ENCODE data around the gene SETBP1.
A peak's percentile ranks its signal among the peaks of the same experiment; 100 is the strongest.

SETBP1 gene

DNA sequence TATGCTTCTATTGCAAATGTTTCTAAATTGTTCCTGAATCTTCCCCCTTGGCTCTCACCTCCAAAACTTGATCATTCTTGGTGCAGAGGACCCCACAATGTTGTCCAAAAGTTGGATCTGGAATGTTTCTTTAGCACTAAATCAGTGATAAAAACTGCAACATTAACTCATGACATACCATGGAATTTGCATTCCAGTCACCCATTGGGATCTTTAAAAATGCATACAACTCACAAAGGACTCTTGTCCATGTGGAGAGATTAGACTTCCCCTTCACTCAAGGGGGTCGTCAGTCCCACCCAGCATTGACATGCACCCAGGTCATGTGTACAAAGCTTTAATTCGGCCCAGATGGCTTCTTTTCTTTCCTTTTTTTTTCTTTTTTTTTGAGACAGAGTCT, 169.3 kb downstream of the SETBP1 start:
- no peak overlapping the region for H3K4me3 ChIP-seq
- peaks cover 0 to 6% (median 0%) of the 10 kb centered on the region in 11 experiments; a peak in 1 of 22 replicates for H3K27me3 ChIP-seq
- no peaks in the 10 kb centered on the region for H3K36me3 ChIP-seq
- peaks cover 0 to 9% (median 0%) of the 10 kb centered on the region in 11 experiments; a peak in 1 of 22 replicates for H4K20me1 ChIP-seq
- no peak for TF ChIP-seq Cebpa-rat (IDR thresholded peaks at IDR 0.05)
- H3K4me1 ChIP-seq: peaks cover 0 to 69% (median 48%) of the 10 kb centered on the region in 10 experiments; a peak in 17 of 20 replicates
- peaks cover 0 to 6% (median 0%) of the 10 kb centered on the region in 11 experiments; a peak in 3 of 22 replicates for H3K9me3 ChIP-seq (replicated peaks in 1 of 11)
- H3K4me2 ChIP-seq: peak overlapping the region in 5 of 11 experiments; percentile 65 to 77 (median 76); a peak in 8 of 22 replicates
- H3K9ac ChIP-seq: no peak overlapping the region
- H3K27ac ChIP-seq: no peak overlapping the region

DNA sequence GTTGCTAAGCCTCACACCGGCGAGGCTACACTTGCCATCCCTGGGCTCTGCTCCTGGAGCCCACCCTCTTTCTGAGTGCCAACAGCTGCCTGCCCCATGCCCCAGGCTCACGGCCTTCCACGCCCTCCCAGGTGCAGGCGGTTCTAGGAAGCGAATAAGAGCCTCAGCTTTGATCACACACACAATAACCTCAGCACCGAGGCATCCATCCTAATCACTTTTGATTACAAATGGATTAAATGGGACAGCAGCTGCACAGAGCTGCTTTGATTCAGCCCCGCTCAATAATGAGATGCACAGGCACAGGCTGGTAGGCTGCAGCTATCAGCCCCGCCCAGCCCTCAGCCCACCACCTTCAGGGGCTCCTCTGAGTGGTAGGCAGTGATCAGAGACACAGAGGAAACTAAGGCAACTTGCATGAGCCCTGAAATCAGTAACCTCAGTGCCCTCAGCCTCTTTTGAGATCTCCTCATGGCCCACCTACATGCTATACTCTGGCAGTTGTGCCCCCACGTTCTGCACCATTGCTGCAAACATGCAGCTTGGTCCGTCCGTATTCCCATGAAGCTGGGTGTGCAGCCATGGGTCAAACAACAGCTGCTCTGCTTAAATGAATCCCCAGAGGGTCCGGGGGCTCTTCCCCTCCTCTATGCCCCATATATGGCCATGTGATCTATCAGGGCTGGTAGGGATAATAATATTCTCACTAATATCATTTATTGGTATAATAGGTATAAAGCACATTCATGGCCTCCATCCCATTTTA, 171.4 kb downstream of the SETBP1 start:
- Histone ChIP-seq H3K27me3 (peaks cover 0 to 6% (median 0%) of the 10 kb centered on the region in 11 experiments; a peak in 1 of 22 replicates), H3K4me2 (peak overlapping the region in 9 of 11 experiments; percentile 32 to 77 (median 73); a peak in 18 of 22 replicates), H3K9me3 (replicated peaks in 1 of 11) (no peaks in the 10 kb centered on the region; a peak in 1 of 22 replicates), H3K36me3 (no peaks in the 10 kb centered on the region), H3K27ac (no peak overlapping the region), H3K4me3 (no peak overlapping the region; a peak in 1 of 20 replicates), H3K9ac (no peak overlapping the region), H4K20me1 (peaks cover 0 to 9% (median 0%) of the 10 kb centered on the region in 11 experiments; a peak in 1 of 22 replicates), H3K4me1 (peaks cover 8 to 61% (median 46%) of the 10 kb centered on the region in 10 experiments; a peak in 19 of 20 replicates)
- no peak for TF ChIP-seq Cebpa-rat (IDR thresholded peaks at IDR 0.05)

DNA sequence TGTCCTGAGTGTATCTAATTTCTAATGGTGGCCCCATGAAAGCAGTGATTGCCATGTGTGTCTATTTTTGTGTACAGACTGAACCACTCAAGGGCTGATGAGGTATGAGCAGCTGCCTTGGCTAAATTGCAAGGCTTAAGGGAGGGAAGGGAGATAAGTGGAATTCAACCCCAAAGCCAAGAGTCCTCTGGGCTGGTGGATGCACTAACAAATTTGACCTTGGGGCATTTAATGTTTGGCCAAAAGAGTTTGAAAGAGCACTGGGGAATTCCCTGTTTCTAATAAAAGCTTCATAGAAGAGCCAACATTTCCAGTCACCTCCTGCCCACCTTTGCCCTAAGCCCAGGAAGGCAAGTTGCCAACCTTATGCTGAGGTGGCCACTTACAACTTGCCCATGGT, 172.1 kb downstream of the SETBP1 start:
- peak overlapping the region in 7 of 11 experiments; percentile 54 to 77 (median 76); a peak in 12 of 22 replicates for H3K4me2 ChIP-seq
- H4K20me1 ChIP-seq: peaks cover 0 to 9% (median 0%) of the 10 kb centered on the region in 11 experiments; a peak in 1 of 22 replicates
- peaks cover 0 to 6% (median 0%) of the 10 kb centered on the region in 11 experiments; a peak in 1 of 22 replicates for H3K27me3 ChIP-seq
- H3K4me1 ChIP-seq: peaks cover 8 to 56% (median 46%) of the 10 kb centered on the region in 10 experiments; a peak in 19 of 20 replicates
- TF ChIP-seq Cebpa-rat (IDR thresholded peaks at IDR 0.05): no peak
- H3K36me3 ChIP-seq: no peaks in the 10 kb centered on the region
- no peak overlapping the region for H3K9ac ChIP-seq
- no peak overlapping the region for H3K4me3 ChIP-seq
- no peak overlapping the region for H3K27ac ChIP-seq
- H3K9me3 ChIP-seq (replicated peaks in 1 of 11): no peaks in the 10 kb centered on the region; a peak in 1 of 22 replicates

DNA sequence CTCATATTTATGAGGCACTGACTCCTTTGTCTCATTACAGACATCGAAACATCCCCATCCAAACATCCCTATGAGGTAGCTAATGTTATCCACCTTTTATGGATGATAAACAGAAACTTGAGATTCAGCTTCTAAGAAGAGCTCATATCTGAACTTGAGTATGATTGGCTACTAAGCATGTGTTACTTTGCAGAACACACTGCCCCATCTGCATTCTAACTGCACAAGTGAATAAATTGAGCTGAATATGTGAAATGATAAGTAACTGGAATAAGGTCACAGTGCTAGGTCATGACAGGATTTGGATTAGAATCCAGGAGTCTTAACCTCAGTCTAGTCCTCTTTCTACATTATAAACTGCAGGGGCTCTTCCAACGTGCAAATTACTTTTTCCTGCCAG, 172.7 kb downstream of the SETBP1 start:
- H3K9ac ChIP-seq: no peak overlapping the region
- H3K27me3 ChIP-seq: peaks cover 0 to 6% (median 0%) of the 10 kb centered on the region in 11 experiments; a peak in 1 of 22 replicates
- no peaks in the 10 kb centered on the region for H3K36me3 ChIP-seq
- no peak overlapping the region for H3K4me2 ChIP-seq
- H3K4me3 ChIP-seq: no peak overlapping the region
- no peak for TF ChIP-seq Cebpa-rat (IDR thresholded peaks at IDR 0.05)
- no peak overlapping the region for H3K27ac ChIP-seq
- peaks cover 0 to 9% (median 0%) of the 10 kb centered on the region in 11 experiments; a peak in 1 of 22 replicates for H4K20me1 ChIP-seq
- peaks cover 8 to 50% (median 42%) of the 10 kb centered on the region in 10 experiments; a peak in 19 of 20 replicates for H3K4me1 ChIP-seq
- H3K9me3 ChIP-seq (replicated peaks in 1 of 11): no peaks in the 10 kb centered on the region; a peak in 1 of 22 replicates

DNA sequence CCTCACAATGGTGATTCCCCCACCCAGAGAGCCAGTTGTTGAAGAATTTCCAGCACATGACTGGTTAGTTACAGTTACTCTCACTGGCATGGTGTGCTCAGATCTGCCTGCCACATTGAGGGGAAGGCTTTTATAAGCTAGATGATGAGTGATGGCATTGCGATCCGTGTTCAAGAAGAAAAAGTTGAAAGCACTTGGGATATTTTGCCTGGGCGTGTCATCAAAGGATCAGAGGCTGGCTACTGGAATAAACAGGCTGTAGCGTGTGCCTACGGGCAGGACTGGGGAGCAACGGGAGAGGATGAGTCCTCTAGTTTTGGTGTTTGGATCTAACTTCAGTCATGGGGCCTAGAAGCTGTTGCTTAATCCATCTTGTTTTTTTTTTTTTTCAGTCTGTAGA, 175.0 kb downstream of the SETBP1 start:
- Histone ChIP-seq H3K27me3 (peaks cover 0 to 6% (median 0%) of the 10 kb centered on the region in 11 experiments; a peak in 1 of 22 replicates), H3K4me3 (no peak overlapping the region), H3K9me3 (replicated peaks in 1 of 11) (no peaks in the 10 kb centered on the region; a peak in 1 of 22 replicates), H3K4me1 (peaks cover 8 to 29% (median 24%) of the 10 kb centered on the region in 10 experiments; a peak in 19 of 20 replicates), H3K27ac (no peak overlapping the region), H4K20me1 (0 out of 22 replicates have a peak, but pooled peaks cover 0 to 9% (median 0%) of the 10 kb centered on the region in 11 experiments), H3K4me2 (peak overlapping the region in 2 of 11 experiments; percentile 18 to 26; a peak in 1 of 22 replicates), H3K9ac (no peak overlapping the region), H3K36me3 (no peaks in the 10 kb centered on the region)
- TF ChIP-seq Cebpa-rat (IDR thresholded peaks at IDR 0.05): no peak

DNA sequence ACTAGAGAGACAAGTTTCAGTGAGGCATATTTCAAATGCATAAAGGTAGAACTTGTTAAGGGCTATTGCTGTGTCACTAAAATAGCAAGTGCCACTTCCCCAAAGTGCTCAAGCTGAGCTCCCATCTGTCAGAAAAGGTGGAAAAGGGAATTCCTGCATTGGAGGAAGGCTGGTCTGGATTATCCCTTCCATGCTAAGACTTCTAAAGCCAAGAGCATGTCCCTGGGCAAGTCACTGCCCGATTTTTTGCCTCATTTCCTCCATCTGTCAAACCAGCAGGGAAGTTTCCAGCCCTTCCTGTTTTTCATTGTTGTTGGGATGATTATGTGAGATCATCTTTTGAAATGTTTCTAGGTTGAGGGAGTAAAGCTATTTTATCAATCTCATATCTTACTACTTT, 175.5 kb downstream of the SETBP1 start:
- H4K20me1 ChIP-seq: 0 out of 22 replicates have a peak, but pooled peaks cover 0 to 9% (median 0%) of the 10 kb centered on the region in 11 experiments
- H3K4me3 ChIP-seq: no peak overlapping the region
- H3K9me3 ChIP-seq (replicated peaks in 1 of 11): no peaks in the 10 kb centered on the region; a peak in 1 of 22 replicates
- no peaks in the 10 kb centered on the region for H3K36me3 ChIP-seq
- H3K4me2 ChIP-seq: 0 out of 22 replicates have a peak overlapping the region, but pooled peaks of 1 of the 11 experiments have one; percentile 26
- H3K27ac ChIP-seq: no peak overlapping the region
- H3K4me1 ChIP-seq: peaks cover 8 to 24% (median 20%) of the 10 kb centered on the region in 10 experiments; a peak in 19 of 20 replicates
- peaks cover 0 to 6% (median 0%) of the 10 kb centered on the region in 11 experiments; a peak in 1 of 22 replicates for H3K27me3 ChIP-seq
- H3K9ac ChIP-seq: no peak overlapping the region
- no peak for TF ChIP-seq Cebpa-rat (IDR thresholded peaks at IDR 0.05)

DNA sequence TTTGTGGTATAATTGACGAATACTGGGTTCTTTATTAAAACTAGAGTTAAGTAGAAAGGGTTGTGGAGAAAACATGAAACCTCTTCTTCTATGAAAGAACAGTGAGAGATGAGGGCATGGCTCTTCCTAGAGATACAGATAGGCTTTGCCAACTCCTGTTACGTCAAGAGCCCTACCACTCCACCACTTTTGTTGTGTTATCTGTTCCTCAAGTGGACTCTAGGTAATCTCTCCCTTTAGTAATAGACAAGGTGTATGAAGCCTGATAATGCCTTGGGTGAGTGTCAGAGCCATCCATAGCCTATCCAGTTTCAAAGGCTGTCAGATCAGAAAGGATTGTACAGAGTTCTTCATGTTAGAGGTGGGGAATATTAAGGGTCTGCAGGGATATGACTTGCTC, 176.4 kb downstream of the SETBP1 start:
- Histone ChIP-seq H3K4me1 (peaks cover 7 to 15% (median 10%) of the 10 kb centered on the region in 10 experiments; a peak in 19 of 20 replicates), H3K9me3 (replicated peaks in 1 of 11) (no peaks in the 10 kb centered on the region; a peak in 1 of 22 replicates), H3K27ac (no peak overlapping the region), H3K9ac (no peak overlapping the region), H3K4me3 (no peak overlapping the region), H3K4me2 (no peak overlapping the region), H3K36me3 (no peaks in the 10 kb centered on the region), H3K27me3 (no peaks in the 10 kb centered on the region; a peak in 1 of 22 replicates), H4K20me1 (0 out of 22 replicates have a peak, but pooled peaks cover 0 to under 1% (median 0%) of the 10 kb centered on the region in 11 experiments)
- no peak for TF ChIP-seq Cebpa-rat (IDR thresholded peaks at IDR 0.05)

DNA sequence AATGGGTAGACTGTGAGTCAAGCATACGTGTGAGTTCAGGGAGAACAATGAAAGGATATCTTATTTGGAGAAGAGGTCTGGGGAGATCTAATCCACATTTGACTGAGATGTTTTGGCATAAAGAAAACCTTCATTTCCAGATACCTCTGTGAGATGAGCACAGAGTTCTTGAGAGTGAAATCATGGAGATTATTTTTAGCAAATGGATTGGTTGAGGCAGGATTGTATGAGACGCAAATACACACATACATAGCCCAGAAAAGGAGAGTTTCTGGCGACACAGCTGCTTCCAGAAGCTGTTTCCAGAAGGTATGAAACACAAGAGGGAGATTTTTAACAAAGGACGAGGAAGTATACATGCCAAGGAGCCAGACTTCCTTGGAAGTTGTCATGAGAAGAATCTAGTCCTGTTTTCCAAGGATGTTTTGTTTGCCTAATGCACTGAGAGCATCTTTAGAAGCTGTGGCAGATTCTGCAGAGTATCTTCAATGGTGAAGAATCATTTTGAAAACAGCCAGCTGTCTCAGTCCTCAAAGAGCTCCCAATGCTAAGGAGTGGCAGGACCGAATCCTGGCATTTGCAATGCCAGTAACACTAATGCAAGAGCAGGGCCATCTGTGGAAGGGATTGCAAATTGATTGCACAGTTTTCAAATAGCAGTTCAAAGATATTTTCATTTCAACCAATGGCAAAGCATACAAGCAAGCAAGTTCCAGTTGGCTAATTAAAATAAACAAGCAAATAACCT, 177.2 kb downstream of the SETBP1 start:
- no peak overlapping the region for H3K27ac ChIP-seq
- TF ChIP-seq Cebpa-rat (IDR thresholded peaks at IDR 0.05): no peak
- no peaks in the 10 kb centered on the region; a peak in 1 of 22 replicates for H3K27me3 ChIP-seq
- H3K4me2 ChIP-seq: no peak overlapping the region
- H3K4me1 ChIP-seq: peaks cover 0 to 9% (median 6%) of the 10 kb centered on the region in 10 experiments; a peak in 15 of 20 replicates
- no peaks in the 10 kb centered on the region for H3K36me3 ChIP-seq
- no peaks in the 10 kb centered on the region; a peak in 1 of 22 replicates for H3K9me3 ChIP-seq (replicated peaks in 1 of 11)
- H3K9ac ChIP-seq: no peak overlapping the region
- H3K4me3 ChIP-seq: no peak overlapping the region
- no peaks in the 10 kb centered on the region; a peak in 1 of 22 replicates for H4K20me1 ChIP-seq
